Fibroblast of lung (primary cell): ENCODE measurements around the gene ACTL6B. TPM values are rescaled to one million over a fixed set of nuclear protein-coding genes. Genes with fewer than 3 reads are reported as not detected.
A peak's percentile ranks its signal among the peaks of the same experiment; 100 is the strongest.

Source experiments
- DNase-seq, 2 donors: peaks; one replicate each; pipeline versions ENCODE4 v3.0.0 to v3.0.0-alpha.2; 2010; ENCODE audit warnings: low read depth in 2 of 2
- H2AFZ ChIP-seq: 2 replicates; pipeline ENCODE4 v1.5.1; 2012; ENCODE audit warnings: low read length, control low read depth, inconsistent platforms
- H3K27ac ChIP-seq: 2 replicates; pipeline ENCODE4 v1.5.1; 2011; ENCODE audit warnings: low read length, control low read depth; ENCODE audit not compliant: insufficient read depth
- H3K27me3 ChIP-seq: 2 replicates; pipeline ENCODE4 v1.5.1; 2011; ENCODE audit warnings: mild to moderate bottlenecking, low read length; ENCODE audit not compliant: control insufficient read depth, insufficient read depth
- H3K36me3 ChIP-seq: 2 replicates; pipeline ENCODE4 v1.5.1; 2011; ENCODE audit warnings: low read length; ENCODE audit not compliant: control insufficient read depth, insufficient read depth
- H3K4me1 ChIP-seq: 2 replicates; pipeline ENCODE4 v1.5.1; 2011; ENCODE audit warnings: low read length; ENCODE audit not compliant: control insufficient read depth, insufficient read depth; ENCODE audit errors: extremely low read depth
- H3K4me2 ChIP-seq: 2 replicates; pipeline ENCODE4 v1.5.1; 2011; ENCODE audit warnings: low read length, control low read depth; ENCODE audit not compliant: insufficient read depth; ENCODE audit errors: extremely low read depth
- H3K4me3 ChIP-seq, 4 experiments: fragments of 200-600 bp in 1 of 4; sonication (generic) in 1 of 4; replicated peaks in 1 of 4; 2 replicates each; pipeline ENCODE4 v1.5.1; 2011 to 2016; ENCODE audit warnings: low read length in 4 of 4, low read depth in 3 of 4, mild to moderate bottlenecking in 3 of 4, control low read depth in 2 of 4, inconsistent platforms in 1 of 4, mixed read lengths in 1 of 4; ENCODE audit not compliant: insufficient read depth in 1 of 4; ENCODE audit errors: control extremely low read depth in 1 of 4
- H3K79me2 ChIP-seq: 2 replicates; pipeline ENCODE4 v1.5.1; 2012; ENCODE audit warnings: mild to moderate bottlenecking, low read length, inconsistent platforms; ENCODE audit not compliant: control insufficient read depth, insufficient read depth
- H3K9ac ChIP-seq: 2 replicates; pipeline ENCODE4 v1.5.1; 2011; ENCODE audit warnings: mild to moderate bottlenecking, low read length, control low read depth; ENCODE audit not compliant: insufficient read depth
- H3K9me3 ChIP-seq: 2 replicates; pipeline ENCODE4 v1.5.1; 2012; ENCODE audit warnings: low read depth, low read length; ENCODE audit not compliant: control insufficient read depth, insufficient read depth
- H4K20me1 ChIP-seq: 2 replicates; pipeline ENCODE4 v1.5.1; 2011; ENCODE audit warnings: low read length; ENCODE audit not compliant: control insufficient read depth, insufficient read depth; ENCODE audit errors: extremely low read depth
- CTCF ChIP-seq, 2 donors: IDR thresholded peaks in 1 of 2; conservative IDR thresholded peaks in 1 of 2; 1 replicate in 1 of 2; 2 replicates in 1 of 2; pipeline ENCODE4 v1.5.1; 2011 to 2012; ENCODE audit warnings: low read length in 2 of 2, control low read depth in 1 of 2, inconsistent platforms in 1 of 2, low read depth in 1 of 2, mild to moderate bottlenecking in 1 of 2
- EZH2 ChIP-seq: IDR thresholded peaks from 2 replicates; pipeline ENCODE4 v1.5.1; 2012; ENCODE audit warnings: low read length, control low read depth, mild to moderate bottlenecking; ENCODE audit errors: missing control alignments
- polyA plus RNA-seq, 2 donors: library from polyadenylated mRNA; depleted of rRNA in 1 of 2; stranded (reverse) in 1 of 2; unstranded in 1 of 2; fragments of >200 nt; gene quantifications; 2 replicates each; pipeline ENCODE4 v1.2.1, GENCODE V29; 2011 to 2012; ENCODE audit warnings: missing spikeins in 1 of 2
- total RNA-seq: library from RNA; depleted of rRNA; stranded (reverse); fragments of >200 nt; gene quantifications from 2 replicates; pipeline ENCODE4 v1.2.1, GENCODE V29; 2014

Gene ACTL6B
- total and polyA plus RNA-seq, 2 donors (not counting 1 experiment from before 2014, with no cell fraction given), result not detected

GRCh38 chr7:100699018-100699417 lies 42.8 kb upstream of the ACTL6B start:
- peaks cover 6% of the 10 kb centered on the region for H3K27me3 ChIP-seq
- DNase-seq, result no peak
- TF ChIP-seq EZH2, result no peak
- TF ChIP-seq CTCF (conservative IDR thresholded peaks at IDR 0.05 in 1 of 2, IDR thresholded peaks at IDR 0.05 in 1 of 2; ENCODE audit: low read depth in 1 of 2, low read length in 2 of 2), result no peak

GRCh38 chr7:100696123-100696521 lies 39.9 kb upstream of the ACTL6B start:
- H3K27me3 ChIP-seq, result peaks cover 1% of the 10 kb centered on the region
- no peak overlapping the region for H3K4me3 ChIP-seq
- H3K4me2 ChIP-seq, result no peak overlapping the region
- TF ChIP-seq CTCF (conservative IDR thresholded peaks at IDR 0.05 in 1 of 2, IDR thresholded peaks at IDR 0.05 in 1 of 2; ENCODE audit: low read depth in 1 of 2, low read length in 2 of 2), result no peak
- no peak for TF ChIP-seq EZH2
- DNase-seq, result no peak
- no peak overlapping the region for H2AFZ ChIP-seq
- no peak overlapping the region for H3K27ac ChIP-seq
- no peak overlapping the region for H3K9ac ChIP-seq
- H3K79me2 ChIP-seq, result peaks cover 25% of the 10 kb centered on the region
- no peaks in the 10 kb centered on the region for H4K20me1 ChIP-seq
- no peaks in the 10 kb centered on the region for H3K9me3 ChIP-seq
- H3K36me3 ChIP-seq, result no peaks in the 10 kb centered on the region
- peaks cover 6% of the 10 kb centered on the region for H3K4me1 ChIP-seq

More at GRCh38 chr7:100699018-100699417, 42.8 kb upstream of the ACTL6B start:
- H3K9me3 ChIP-seq, result no peaks in the 10 kb centered on the region
- H3K4me3 ChIP-seq, result no peak overlapping the region
- H3K27ac ChIP-seq, result no peak overlapping the region
- H3K4me2 ChIP-seq, result no peak overlapping the region
- no peak overlapping the region for H2AFZ ChIP-seq
- no peaks in the 10 kb centered on the region for H3K4me1 ChIP-seq
- no peaks in the 10 kb centered on the region for H3K79me2 ChIP-seq
- no peak overlapping the region for H3K9ac ChIP-seq
- no peaks in the 10 kb centered on the region for H4K20me1 ChIP-seq
- no peaks in the 10 kb centered on the region for H3K36me3 ChIP-seq

- peaks cover 1% of the 10 kb centered on the region for H3K36me3 ChIP-seq
- no peaks in the 10 kb centered on the region for H3K9me3 ChIP-seq
- H3K4me1 ChIP-seq, result peaks cover 6% of the 10 kb centered on the region
- peak within 1 kb of the TSS; percentile 76 for H3K9ac ChIP-seq
- peak; percentile 57 for DNase-seq
- H3K27ac ChIP-seq, result peak within 1 kb of the TSS; percentile 45
- H3K4me3 ChIP-seq, result peak within 1 kb of the TSS; percentile 74 to 87 (median 85)
- TF ChIP-seq EZH2, result no peak
- TF ChIP-seq CTCF (conservative IDR thresholded peaks at IDR 0.05 in 1 of 2, IDR thresholded peaks at IDR 0.05 in 1 of 2; ENCODE audit: low read depth in 1 of 2, low read length in 2 of 2), result no peak
- no peaks in the 10 kb centered on the region for H4K20me1 ChIP-seq
- peak within 1 kb of the TSS; percentile 96 for H3K4me2 ChIP-seq
- H2AFZ ChIP-seq, result no peak within 1 kb of the TSS
- H3K79me2 ChIP-seq, result peaks cover 41% of the 10 kb centered on the region
- no peaks in the 10 kb centered on the region for H3K27me3 ChIP-seq
Measured at GRCh38 chr7:100694098-100694745, 38.0 kb upstream of the ACTL6B start, which contains the start of gene GIGYF1. TSS of gene GIGYF1 (minus strand) at chr7:100694250. CDS start at chr7:100688238, 6,012 bp downstream.
